GM13976 (cell line): ENCODE results near the gene DVL1.
A peak's percentile ranks its signal among the peaks of the same experiment; 100 is the strongest.

Source experiments
- DNase-seq: peaks from one replicate; pipeline ENCODE4 v3.0.0; 2012; ENCODE audit warnings: low spot score
- CTCF ChIP-seq: IDR thresholded peaks from 2 replicates; pipeline ENCODE4 v1.5.1; 2012; ENCODE audit warnings: borderline replicate concordance, mild to moderate bottlenecking; ENCODE audit not compliant: insufficient read depth; ENCODE audit errors: extremely low read depth, missing control alignments, control extremely low read depth
- in situ Hi-C: fragments of 300-500 bp; cut with MboI; formaldehyde crosslinking; loops from one replicate; pipeline ENCODE4 v1.12.0; 2022; ENCODE audit warnings: low sequenced_read_pairs, mixed read lengths, inconsistent platforms; ENCODE audit not compliant: unreplicated experiment

DVL1 gene

GRCh38 chr1:1360506-1361169 lies 11.4 kb upstream of the DVL1 start:
- in situ Hi-C loops = no loop called here
- no peak for DNase-seq
- TF ChIP-seq CTCF = no peak

GRCh38 chr1:1359664-1360468 lies 10.6 kb upstream of the DVL1 start:
- no peak for TF ChIP-seq CTCF
- in situ Hi-C loops = no loop called here
- DNase-seq = no peak

- DNase-seq = peak; percentile 73
- in situ Hi-C loops = no loop called here
Observed at GRCh38 chr1:1359308-1359663, 10.1 kb upstream of the DVL1 start.

GRCh38 chr1:1358433-1359271 lies 9.4 kb upstream of the DVL1 start, which contains the start of gene MXRA8:
MXRA8 (minus strand) TSS chr1:1358555; CDS start chr1:1358504, 51 bp downstream.
- in situ Hi-C loops = no loop called here
- no peak for DNase-seq
- no peak for TF ChIP-seq CTCF

More at GRCh38 chr1:1359308-1359663, 10.1 kb upstream of the DVL1 start:
- TF ChIP-seq CTCF = no peak

- DNase-seq = no peak
- in situ Hi-C loops = no loop called here
- TF ChIP-seq CTCF = no peak
Observed at GRCh38 chr1:1357871-1358432, 8.7 kb upstream of the DVL1 start.

GRCh38 chr1:1356796-1357401 lies 7.7 kb upstream of the DVL1 start:
- no peak for TF ChIP-seq CTCF
- in situ Hi-C loops = no loop called here
- no peak for DNase-seq
